Measurements from ENCODE around the gene ZSWIM8. TPM values are rescaled to one million over a fixed set of nuclear protein-coding genes. Genes with fewer than 3 reads are reported as not detected.

Gene ZSWIM8
- total and polyA plus RNA-seq, 2 experiments from 2014 or later = 20.5 to 30.4 TPM

- Histone ChIP-seq H3F3A (replicated peaks; ENCODE audit: low read depth) (peaks cover 40% of the 10 kb centered on the region), H3K36me3 (ENCODE audit: insufficient read depth) (no peaks in the 10 kb centered on the region; the same call in 1 of the 2 replicates), H3K27me3 (ENCODE audit: insufficient read depth) (no peaks in the 10 kb centered on the region), H3K79me2 (replicated peaks; ENCODE audit: insufficient read depth) (peaks cover 14% of the 10 kb centered on the region; the same call in 1 of the 2 replicates), H4K20me1 (replicated peaks; ENCODE audit: insufficient read depth) (peaks cover 9% of the 10 kb centered on the region), H3K4me3 (peak overlapping the region; percentile 88), H3K27ac (ENCODE audit: low read depth) (peak overlapping the region; percentile 52), H3K4me2 (peak overlapping the region; percentile 96), H3K4me1 (ENCODE audit: insufficient read depth) (peaks cover 18% of the 10 kb centered on the region; the same call in 1 of the 2 replicates), H3K9me2 (ENCODE audit: insufficient read depth) (no peaks in the 10 kb centered on the region), H2AFZ (peak overlapping the region; percentile 93; the same call in 1 of the 2 replicates)
- Mint-ChIP-seq H3K27me3 (ENCODE audit: insufficient read depth, low read depth, poor library complexity) (peaks cover 13% of the 10 kb centered on the region), H3K9me3 (no peaks in the 10 kb centered on the region), H3K27ac (peak overlapping the region; percentile 82; the same call in 1 of the 2 replicates), H3K36me3 (ENCODE audit: low read depth) (peaks cover 43% of the 10 kb centered on the region), H3K4me3 (peak overlapping the region; percentile 91), H3K4me1 (peaks cover 27% of the 10 kb centered on the region)
- peak; percentile 47 for ATAC-seq
- DNase-seq (ENCODE audit: low spot score) = peak; percentile 87
- no peak for TF ChIP-seq NANOG (IDR thresholded peaks at IDR 0.05; ENCODE audit: borderline replicate concordance)
- TF ChIP-seq EZH2phosphoT487 (IDR thresholded peaks at IDR 0.05; ENCODE audit: unreplicated experiment) = no peak
- TF ChIP-seq REST (IDR thresholded peaks at IDR 0.05; ENCODE audit: unreplicated experiment) = no peak
- no peak for TF ChIP-seq ZNF331 (CRISPR knock-in tag; IDR thresholded peaks at IDR 0.05; ENCODE audit: low read depth)
- TF ChIP-seq EZH2 (IDR thresholded peaks at IDR 0.05; ENCODE audit: low read depth, unreplicated experiment) = no peak
- no peak for TF ChIP-seq ZNF114 (CRISPR knock-in tag; IDR thresholded peaks at IDR 0.05)
- TF ChIP-seq, protein P1, sequence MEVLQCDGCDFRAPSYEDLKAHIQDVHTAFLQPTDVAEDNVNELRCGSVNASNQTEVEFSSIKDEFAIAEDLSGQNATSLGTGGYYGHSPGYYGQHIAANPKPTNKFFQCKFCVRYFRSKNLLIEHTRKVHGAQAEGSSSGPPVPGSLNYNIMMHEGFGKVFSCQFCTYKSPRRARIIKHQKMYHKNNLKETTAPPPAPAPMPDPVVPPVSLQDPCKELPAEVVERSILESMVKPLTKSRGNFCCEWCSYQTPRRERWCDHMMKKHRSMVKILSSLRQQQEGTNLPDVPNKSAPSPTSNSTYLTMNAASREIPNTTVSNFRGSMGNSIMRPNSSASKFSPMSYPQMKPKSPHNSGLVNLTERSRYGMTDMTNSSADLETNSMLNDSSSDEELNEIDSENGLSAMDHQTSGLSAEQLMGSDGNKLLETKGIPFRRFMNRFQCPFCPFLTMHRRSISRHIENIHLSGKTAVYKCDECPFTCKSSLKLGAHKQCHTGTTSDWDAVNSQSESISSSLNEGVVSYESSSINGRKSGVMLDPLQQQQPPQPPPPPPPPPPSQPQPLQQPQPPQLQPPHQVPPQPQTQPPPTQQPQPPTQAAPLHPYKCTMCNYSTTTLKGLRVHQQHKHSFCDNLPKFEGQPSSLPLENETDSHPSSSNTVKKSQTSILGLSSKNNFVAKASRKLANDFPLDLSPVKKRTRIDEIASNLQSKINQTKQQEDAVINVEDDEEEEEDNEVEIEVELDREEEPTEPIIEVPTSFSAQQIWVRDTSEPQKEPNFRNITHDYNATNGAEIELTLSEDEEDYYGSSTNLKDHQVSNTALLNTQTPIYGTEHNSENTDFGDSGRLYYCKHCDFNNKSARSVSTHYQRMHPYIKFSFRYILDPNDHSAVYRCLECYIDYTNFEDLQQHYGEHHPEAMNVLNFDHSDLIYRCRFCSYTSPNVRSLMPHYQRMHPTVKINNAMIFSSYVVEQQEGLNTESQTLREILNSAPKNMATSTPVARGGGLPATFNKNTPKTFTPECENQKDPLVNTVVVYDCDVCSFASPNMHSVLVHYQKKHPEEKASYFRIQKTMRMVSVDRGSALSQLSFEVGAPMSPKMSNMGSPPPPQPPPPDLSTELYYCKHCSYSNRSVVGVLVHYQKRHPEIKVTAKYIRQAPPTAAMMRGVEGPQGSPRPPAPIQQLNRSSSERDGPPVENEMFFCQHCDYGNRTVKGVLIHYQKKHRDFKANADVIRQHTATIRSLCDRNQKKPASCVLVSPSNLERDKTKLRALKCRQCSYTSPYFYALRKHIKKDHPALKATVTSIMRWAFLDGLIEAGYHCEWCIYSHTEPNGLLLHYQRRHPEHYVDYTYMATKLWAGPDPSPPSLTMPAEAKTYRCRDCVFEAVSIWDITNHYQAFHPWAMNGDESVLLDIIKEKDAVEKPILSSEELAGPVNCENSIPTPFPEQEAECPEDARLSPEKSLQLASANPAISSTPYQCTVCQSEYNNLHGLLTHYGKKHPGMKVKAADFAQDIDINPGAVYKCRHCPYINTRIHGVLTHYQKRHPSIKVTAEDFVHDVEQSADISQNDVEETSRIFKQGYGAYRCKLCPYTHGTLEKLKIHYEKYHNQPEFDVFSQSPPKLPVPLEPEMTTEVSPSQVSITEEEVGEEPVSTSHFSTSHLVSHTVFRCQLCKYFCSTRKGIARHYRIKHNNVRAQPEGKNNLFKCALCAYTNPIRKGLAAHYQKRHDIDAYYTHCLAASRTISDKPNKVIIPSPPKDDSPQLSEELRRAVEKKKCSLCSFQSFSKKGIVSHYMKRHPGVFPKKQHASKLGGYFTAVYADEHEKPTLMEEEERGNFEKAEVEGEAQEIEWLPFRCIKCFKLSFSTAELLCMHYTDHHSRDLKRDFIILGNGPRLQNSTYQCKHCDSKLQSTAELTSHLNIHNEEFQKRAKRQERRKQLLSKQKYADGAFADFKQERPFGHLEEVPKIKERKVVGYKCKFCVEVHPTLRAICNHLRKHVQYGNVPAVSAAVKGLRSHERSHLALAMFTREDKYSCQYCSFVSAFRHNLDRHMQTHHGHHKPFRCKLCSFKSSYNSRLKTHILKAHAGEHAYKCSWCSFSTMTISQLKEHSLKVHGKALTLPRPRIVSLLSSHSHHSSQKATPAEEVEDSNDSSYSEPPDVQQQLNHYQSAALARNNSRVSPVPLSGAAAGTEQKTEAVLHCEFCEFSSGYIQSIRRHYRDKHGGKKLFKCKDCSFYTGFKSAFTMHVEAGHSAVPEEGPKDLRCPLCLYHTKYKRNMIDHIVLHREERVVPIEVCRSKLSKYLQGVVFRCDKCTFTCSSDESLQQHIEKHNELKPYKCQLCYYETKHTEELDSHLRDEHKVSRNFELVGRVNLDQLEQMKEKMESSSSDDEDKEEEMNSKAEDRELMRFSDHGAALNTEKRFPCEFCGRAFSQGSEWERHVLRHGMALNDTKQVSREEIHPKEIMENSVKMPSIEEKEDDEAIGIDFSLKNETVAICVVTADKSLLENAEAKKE (CRISPR knock-in tag; IDR thresholded peaks at IDR 0.05) = no peak
- TF ChIP-seq CREB1 (CRISPR knock-in tag; IDR thresholded peaks at IDR 0.05; ENCODE audit: low read depth) = no peak
- TF ChIP-seq ETS1 (IDR thresholded peaks at IDR 0.05) = no peak
- no peak for TF ChIP-seq POLR2AphosphoS5 (IDR thresholded peaks at IDR 0.05; ENCODE audit: low read depth)
- no peak for TF ChIP-seq JUNB (IDR thresholded peaks at IDR 0.05; ENCODE audit: unreplicated experiment)
- TF ChIP-seq, protein P2, sequence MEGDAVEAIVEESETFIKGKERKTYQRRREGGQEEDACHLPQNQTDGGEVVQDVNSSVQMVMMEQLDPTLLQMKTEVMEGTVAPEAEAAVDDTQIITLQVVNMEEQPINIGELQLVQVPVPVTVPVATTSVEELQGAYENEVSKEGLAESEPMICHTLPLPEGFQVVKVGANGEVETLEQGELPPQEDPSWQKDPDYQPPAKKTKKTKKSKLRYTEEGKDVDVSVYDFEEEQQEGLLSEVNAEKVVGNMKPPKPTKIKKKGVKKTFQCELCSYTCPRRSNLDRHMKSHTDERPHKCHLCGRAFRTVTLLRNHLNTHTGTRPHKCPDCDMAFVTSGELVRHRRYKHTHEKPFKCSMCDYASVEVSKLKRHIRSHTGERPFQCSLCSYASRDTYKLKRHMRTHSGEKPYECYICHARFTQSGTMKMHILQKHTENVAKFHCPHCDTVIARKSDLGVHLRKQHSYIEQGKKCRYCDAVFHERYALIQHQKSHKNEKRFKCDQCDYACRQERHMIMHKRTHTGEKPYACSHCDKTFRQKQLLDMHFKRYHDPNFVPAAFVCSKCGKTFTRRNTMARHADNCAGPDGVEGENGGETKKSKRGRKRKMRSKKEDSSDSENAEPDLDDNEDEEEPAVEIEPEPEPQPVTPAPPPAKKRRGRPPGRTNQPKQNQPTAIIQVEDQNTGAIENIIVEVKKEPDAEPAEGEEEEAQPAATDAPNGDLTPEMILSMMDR (conservative IDR thresholded peaks at IDR 0.05; ENCODE audit: low read depth in 2 of 2) = no peak
- no peak for TF ChIP-seq STAT1 (IDR thresholded peaks at IDR 0.05; ENCODE audit: unreplicated experiment)
Measured at GRCh38 chr10:73771722-73772280, 13.6 kb upstream of the ZSWIM8 start.

All from GM23338 (cell line).